ENCODE results near the gene PLK5.
"Not testable (repeated sequence)": the region's sequence is repeated elsewhere in the genome, so short reads cannot be mapped to it uniquely, and the experiment has no call there.

PLK5 gene

GRCh38 chr19:1491849-1492170 is 32.1 kb upstream of the PLK5 start:
- DNase-seq: no peak

DNA sequence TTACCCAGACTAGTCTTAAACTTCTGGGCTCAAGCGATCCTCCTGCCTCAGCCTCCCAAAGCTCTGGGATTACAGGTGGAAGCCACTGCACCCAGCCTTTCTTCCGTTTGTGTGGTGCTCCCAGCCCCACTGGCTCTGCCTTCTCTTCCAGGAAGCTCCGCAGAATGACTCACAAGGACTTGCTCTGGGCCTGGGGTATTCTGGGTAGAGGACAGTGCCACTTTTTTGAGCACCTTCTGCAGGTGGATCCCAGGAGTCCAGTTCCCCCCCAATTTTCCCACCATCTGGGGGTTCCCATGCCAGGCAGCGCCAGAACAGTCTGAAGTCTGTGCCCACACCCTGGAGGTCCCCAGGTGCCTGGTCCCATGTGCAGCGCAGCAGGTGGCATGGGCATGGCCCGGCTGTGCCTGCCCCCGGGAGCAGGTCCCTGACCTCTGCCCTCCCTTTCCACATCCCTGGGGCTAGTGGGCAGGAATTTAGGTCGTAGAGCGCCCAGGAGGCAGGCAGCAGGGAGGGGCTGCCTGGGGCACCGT is 31.3 kb upstream of the PLK5 start:
- DNase-seq: no peak

DNA sequence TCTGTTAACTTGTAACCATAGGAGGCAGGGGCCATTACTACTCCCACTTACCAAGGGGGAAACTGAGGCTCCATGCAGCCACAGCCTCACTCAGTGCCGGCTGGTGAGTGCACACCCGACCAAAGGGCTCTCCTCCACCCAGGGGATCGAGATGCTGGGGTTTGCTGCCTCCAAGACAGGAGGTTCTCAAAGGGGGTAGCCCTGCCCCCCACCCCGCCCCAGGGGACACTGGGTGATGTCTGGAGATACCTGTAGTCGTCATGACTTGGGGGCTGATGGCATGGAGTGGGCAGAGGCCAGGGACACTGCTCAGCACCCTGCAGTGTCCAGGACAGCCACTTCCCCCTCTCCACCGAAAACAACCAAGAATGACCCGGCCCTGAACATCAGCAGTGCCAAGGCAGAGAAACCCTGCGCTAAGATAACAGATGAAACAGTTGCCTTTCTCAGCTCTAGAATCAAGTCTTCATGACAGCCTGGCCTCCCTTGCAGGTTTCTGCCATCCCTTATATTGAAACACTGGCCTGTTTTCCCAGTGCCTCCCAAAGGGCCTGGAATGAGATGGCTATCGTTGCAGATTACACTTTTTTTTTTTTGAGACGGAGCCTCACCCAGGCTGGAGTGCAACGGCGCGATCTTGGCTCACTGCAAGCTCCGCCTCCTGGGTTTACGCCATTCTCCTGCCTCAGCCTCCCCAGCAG is 29.6 kb upstream of the PLK5 start:
- DNase-seq: no peak

GRCh38 chr19:1495051-1495798 is 28.7 kb upstream of the PLK5 start:
- no peak for DNase-seq

DNA sequence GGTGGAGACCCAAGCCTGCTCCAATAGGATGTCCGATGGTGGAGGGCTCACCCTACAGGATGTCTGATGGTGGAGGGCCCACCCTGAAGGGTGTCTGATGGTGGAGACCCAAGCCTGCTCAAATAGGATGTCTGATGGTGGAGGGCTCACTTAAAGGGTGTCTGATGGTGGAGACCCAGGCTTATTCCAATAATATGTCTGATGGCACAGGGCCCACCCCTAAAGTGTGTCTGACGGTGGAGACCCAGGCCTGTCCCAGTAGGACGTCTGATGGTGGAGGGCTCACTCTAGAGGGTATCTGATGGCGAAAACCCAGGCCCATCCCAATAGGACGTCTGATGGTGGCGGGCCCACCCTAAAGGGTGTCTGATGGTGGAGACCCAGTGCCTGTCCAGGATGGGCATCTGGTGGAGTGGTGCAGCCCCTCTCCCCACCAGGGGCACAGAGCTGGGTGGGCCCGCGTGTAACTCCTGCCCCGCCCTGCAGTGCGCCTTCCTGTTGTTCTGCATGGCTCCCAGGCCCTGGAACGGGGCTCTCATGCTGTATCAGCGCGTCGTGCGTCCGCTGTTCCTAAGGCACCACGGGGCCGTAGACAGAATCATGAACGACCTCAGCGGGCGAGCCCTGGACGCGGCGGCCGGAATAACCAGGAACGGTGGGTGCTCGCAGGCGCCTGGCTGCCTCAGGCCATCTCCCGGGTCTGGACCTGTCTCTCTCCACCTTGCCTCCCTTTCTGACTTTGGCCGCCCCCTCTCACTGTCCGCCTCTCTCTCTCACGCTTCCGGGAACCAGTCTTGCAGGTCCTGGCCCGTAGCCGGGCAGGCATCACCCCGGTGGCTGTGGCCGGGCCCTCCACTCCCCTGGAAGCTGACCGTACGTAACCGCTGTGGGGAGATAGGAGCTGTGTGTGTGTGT is 27.8 kb upstream of the PLK5 start:
- DNase-seq: no peak

GRCh38 chr19:1496714-1497577 is 26.9 kb upstream of the PLK5 start:
- DNase-seq: no peak

DNA sequence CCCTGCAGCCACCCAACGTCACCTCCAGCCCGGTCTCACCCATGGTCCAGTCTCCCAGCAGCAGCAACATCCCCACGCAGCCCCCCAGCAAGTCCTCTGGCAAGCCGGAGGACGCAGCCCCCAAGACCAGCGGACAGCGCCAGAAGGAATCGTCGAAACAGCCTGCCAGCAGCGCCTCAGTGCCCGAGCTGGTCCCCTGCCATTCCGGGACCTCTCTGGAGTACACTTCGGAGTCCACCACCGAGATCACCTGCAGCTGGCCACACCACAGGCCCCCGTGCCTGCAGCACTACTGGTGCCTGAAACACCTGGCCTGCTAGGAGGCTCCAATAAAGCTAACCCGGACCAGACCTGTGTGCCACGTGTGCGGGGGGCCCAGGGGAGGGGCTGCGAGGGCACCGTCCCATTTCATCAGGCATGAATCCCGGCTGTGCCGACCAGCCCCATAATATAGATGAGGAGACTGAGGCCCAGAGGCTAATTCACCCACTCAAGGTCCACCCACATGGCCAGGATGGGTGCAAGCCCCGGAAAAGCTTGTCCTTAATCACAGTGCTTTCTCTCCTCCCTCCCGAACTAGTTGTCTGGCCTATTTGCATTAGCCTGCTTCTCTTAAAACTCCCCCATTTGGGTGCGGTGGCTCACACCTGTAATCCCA is 26.2 kb upstream of the PLK5 start:
- no peak for DNase-seq

- DNase-seq: not testable (repeated sequence)
These were observed 24.6 kb upstream of the PLK5 start for GRCh38 chr19:1499231-1499630.

DNA sequence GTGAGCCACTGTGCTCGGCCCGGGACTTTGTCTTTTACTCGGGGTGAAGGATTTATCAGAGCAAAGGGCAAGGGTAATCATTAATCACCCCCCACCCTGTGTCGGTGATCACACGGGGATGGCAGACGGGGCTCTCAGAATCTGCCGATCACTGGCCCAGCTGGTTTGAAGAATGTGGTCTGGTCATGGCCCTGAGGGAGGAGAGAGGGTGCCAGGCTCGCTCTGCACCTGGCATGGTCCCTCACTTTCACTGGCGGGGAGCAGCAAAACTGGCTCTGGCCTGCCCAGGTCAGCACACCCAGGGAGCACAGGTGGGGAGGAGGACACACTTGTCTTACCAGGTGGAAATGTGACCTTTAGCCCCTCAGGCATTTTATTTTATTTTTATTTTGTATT is 22.7 kb upstream of the PLK5 start:
- no peak for DNase-seq

- no peak for DNase-seq
These were observed 21.3 kb upstream of the PLK5 start for GRCh38 chr19:1502433-1503088.

- DNase-seq: peak; percentile 79
These were observed 20.6 kb upstream of the PLK5 start for GRCh38 chr19:1503089-1503924.

- DNase-seq: no peak
These were observed 19.7 kb upstream of the PLK5 start for GRCh38 chr19:1503925-1504773.

DNA sequence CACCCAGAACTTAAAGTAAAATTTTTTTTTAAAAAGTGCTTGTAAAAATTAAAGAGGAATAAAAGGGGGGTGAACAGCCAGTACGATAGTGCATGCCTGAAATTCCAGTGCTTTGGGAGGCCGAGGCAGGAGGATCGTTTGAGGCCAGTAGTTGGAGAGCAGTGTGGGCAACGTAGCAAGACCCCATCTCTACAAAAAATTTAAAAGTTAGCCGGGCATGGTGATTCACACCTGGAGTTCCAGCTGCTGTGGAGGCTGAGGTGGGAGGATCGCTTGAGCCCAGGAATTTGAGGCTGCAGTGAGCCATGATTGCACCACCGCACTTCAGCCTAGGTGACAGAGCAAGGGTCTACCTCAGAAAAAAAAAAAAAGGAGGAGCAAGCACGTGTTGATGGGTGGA is 18.9 kb upstream of the PLK5 start:
- no peak for DNase-seq

- DNase-seq: no peak
These were observed 17.6 kb upstream of the PLK5 start for GRCh38 chr19:1505991-1506881.

DNA sequence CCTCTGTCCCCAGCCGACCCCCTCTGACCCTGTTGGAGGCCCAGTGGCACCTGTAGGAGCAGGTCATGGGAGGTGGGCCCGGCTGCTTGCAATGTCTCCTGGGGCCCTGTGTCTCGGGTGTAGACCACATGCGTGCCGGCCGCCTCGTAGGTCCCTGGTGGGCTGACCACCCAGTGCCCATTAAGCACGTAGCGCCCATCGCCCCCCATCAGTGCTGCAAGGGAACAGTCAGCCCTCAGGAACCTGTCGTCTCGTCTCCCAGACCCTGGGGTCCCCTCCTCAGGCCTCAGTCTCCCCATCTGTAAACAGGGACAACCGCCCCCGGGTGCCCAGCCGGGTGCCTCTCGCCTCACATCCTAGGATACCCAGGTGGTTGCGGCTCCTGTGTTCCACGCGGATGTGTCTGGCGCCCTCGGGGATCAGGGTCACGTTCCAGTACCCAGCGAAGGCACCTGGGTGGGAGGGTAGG is 16.7 kb upstream of the PLK5 start:
- no peak for DNase-seq

DNA sequence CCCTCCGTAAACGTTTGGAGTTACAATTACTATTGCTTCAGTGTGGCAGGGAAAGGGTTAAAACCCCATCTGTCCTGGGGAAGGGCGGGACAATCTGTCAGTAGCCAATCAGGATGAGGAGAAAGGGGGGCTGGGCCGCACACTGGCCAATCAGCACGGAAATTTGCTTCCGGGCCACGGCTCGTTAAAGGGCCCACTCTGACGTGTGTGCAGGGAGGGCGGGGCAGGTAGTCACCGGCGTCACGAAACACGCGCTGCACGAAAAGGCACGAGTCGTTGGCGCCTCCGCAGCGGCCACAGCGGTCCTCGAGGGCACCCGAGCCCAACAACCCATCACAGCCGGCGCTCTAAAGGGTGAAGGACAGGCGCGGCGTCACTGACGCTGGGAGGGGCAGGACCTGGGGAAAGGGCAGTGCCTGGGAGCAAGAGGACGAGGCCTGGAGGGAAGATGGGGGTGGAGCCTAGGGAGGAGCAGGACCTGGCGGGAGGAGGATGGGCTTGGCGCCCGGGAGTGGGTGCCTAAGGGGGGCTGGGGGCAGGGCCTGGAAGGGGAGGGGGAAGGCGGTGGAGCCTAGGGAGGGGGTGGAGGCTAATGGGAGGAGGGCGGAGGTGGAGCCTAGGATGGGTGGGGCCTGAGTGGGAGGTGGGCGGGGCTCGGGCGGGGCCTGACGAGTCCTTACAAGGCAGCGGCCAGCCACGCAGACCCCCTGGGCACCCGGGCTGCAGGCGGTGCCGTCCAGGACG is 15.9 kb upstream of the PLK5 start:
- peak; percentile 97 for DNase-seq

DNA sequence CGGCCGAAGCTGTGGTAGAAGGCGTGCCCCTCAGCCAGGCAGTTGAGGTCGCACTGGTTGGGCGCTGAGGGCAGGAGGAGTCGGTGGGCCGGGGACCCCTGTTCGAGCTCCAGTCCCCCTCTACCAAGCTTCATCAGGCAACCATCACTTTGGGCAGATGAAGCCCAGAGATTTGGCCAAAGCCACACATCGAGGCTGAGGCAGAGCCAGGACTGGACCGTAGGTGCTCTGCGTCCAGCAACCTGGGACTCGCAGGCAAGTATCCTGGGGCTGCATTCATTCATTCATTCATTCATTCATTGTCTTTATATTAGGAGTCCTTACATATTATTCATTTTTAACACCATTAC is 15.4 kb upstream of the PLK5 start:
- DNase-seq: no peak
